Glomerular visceral epithelial cell (primary cell): ENCODE results near the gene SVEP1.
"Not testable (repeated sequence)": the region's sequence is repeated elsewhere in the genome, so short reads cannot be mapped to it uniquely, and the experiment has no call there.

Source experiments
- DNase-seq: peaks from one replicate; pipeline ENCODE4 v3.0.0-alpha.2; 2016; ENCODE audit errors: extremely low spot score

SVEP1 gene

DNA sequence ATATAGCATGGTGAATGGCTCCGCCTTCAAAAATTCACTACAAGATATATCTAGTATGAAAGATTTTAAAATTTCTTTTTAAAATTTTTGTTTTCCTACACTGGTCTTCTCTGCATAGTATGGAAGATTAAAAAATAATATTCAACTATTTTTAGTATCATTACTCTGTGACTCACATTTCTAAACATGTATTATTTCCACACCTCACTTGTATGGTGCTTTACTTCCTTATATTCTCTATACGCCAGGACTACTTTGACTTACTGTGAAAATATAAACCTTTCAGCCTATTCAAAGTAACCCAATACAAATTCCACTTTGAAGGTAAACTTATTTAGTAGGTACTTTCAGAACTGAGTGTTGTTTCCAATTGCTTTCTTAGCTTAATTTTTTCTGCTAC lies 215.1 kb downstream of the SVEP1 start:
- DNase-seq = no peak

DNA sequence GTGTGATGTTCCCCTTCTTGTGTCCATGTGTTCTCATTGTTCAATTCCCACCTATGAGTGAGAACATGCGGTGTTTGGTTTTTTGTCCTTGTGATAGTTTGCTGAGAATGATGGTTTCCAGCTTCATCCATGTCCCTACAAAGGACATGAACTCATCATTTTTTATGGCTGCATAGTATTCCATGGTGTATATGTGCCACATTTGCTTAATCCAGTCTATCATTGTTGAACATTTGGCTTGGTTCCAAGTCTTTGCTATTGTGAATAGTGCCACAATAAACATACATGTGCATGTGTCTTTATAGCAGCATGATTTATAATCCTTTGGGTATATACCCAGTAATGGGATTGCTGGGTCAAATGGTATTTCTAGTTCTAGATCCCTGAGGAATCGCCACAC lies 220.5 kb downstream of the SVEP1 start:
- DNase-seq = not testable (repeated sequence)

DNA sequence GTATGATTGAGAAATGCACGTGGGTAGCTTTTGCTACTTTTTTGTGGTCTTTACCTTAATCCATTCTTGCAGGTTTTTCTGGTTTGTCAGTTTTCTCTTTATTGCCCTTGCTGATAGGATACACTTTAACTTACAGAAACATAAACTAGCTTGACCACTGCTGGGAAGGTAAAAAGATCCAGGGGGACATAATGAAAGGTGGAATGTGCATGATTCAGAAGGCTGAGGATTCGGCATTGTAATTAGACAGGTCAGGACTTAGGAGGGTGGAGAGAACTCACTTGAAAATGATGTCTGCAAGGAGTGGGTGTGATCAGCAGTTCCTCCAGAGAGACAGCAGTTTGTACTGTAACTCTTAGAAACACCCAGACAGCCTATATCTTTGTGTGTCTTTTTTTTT lies 222.0 kb downstream of the SVEP1 start:
- no peak for DNase-seq

DNA sequence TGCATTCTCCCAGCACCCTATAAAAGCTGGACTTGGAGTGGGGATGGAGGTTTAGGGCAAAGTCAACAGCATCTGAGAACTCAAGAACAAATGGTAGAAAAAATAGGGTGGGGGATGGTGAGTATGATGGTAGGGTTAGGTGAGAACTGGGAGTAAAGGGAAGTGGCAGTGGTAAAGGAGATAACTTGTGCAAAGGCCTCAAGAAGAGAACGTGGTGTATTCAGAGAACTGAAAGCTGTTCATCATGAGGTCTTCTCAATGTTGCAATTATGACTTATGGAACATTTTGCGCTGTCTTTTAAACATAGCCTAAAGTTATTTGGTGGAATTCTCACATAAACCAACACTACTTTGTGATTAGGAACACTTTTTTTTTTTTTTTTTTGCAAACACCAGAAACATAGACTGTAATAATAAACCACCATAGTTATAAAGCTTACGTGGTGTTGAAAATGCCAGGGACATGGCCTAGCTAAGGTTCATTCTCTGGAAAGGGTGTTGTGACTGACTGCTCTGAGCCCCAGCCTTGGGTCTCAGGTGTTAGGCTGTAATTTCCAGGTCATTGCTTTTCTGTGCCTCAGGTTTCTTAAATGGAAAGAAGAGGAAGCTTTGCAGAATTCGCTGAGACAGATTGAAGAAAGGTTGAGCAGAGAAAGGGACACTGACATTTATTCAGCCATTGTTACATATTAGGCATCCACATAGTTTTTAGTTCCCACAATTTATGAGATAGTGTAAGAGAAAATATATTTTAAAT lies 222.7 kb downstream of the SVEP1 start:
- no peak for DNase-seq

DNA sequence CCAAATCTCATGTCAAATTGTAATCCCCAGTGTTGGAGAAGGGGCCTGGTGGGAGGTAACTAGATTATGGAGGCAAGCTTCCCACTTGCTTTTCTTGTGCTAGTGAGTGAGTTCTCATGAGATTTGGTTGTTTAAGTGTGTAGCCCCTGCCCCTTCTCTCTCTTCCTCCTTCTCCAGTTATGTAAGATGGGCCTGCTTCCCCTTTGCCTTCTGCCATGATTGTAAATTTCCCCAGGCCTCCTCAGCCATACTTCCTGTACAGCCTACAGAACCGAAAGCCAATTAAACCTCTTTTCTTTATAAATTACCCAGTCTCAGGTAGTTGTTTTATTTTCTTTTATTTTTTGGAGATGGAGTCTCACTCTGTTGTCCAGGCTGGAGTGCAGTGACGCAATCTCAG lies 223.6 kb downstream of the SVEP1 start:
- DNase-seq = no peak

DNA sequence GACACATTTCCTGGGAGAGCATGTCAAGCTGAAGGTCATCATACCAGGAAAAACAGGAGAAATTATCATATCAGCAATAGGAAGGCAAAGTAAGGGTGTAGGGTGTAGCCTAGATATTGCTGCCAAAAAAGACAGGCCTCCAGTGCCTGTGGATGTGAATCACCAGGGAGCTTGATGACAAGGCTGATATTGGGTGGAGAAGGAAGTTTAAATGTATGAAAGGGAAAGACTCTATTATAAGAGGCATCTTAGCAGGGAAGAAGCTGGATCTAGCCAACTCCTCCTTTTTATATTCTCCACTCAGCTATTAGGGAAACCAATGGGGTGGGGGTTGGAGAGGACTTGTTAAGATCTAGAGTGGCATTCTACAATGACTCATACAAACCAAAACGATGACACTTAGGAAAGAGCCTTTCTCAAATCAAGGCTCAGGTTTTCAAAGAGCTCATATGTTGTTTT lies 228.5 kb downstream of the SVEP1 start:
- DNase-seq = no peak

DNA sequence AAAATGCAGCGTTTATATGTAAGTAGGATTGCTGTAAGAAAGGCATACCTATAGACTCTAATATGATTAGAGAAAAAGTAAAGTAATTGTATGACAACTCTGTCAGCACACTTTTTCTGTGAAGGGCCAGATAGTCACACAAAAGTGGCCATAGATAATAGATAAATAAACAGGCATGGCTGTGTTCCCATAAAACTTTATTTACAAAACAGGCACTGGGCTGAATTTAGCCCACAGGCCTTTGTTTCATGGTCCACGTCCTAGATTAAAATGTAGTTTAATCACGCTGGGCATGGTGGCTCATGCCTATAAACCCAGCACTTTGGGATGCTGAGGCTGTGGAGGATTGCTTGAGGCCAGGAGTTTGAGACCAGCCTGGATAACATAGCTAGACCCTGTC lies 233.2 kb downstream of the SVEP1 start:
- no peak for DNase-seq

DNA sequence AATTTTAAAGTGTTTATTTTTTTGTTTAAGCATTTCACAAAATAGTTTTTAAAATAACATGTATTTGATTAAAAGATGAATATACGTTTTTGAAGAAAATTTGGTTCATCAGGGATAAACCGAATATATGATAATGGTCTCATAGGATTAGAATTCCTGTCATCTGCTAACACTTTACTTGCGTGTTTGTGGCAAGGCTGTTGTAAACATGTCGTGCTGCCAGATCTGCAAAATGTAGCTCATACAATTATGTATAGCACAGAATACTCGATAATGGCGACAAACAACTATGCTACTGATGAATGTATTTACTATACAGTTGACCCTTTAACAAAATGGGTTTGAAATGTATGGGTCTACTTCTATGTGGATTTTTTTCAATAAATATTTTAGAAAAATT lies 234.7 kb downstream of the SVEP1 start:
- no peak for DNase-seq

DNA sequence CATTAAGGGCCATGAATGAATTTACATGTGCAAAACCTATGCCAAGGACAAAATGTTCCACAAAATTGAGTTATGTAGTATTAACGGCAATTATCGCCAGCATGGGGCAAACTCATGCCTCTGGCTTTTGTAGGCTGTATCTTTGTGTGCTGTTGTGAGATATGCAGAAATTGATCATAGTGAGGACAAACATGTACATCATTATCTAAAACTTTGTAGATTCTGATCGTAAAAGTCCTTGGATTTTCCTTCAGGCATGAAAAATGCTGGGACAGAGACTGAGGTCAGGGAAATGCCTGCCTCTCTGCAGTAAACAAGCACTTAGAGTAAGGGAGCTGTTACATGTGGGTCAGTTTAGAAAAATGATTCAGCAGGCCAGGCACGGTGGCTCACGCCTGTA lies 236.0 kb downstream of the SVEP1 start:
- DNase-seq = no peak

DNA sequence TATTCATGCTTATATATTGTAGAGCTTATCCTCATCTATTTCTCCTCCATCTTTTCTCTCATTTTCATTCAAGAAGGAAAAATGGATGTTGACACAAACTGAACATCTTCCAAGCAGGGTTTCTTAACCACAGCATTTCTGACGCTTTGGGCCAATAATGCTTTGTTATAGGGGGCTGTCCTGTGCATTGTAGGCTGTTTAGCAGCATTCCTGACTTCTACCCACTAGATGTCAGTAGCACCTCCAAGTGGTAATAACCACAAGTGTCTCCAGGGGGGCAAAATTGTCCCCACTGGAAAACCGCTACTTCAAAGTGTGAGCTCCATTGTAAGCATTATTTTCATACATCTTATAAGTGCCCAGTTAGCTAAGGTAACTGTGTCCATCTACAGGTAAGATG lies 239.2 kb downstream of the SVEP1 start:
- no peak for DNase-seq

DNA sequence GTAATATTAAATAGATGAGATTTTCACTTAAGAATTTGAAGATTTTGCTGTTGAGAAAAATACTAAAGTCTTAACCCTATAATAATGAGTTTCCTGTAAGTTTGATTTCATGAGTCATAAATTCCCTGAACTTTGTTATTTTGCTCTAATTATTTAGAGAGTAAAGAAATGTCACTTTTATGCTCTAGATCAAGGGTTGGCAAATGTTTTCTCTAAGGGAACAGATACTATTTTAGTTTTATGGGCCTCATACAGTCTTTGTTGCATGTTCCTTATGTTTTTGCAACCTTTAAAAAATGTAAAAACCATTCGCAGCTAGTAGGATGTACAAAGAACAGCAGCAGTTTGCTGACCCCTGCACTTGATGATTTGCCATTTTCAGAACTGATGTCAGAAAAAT lies 241.4 kb downstream of the SVEP1 start:
- no peak for DNase-seq

DNA sequence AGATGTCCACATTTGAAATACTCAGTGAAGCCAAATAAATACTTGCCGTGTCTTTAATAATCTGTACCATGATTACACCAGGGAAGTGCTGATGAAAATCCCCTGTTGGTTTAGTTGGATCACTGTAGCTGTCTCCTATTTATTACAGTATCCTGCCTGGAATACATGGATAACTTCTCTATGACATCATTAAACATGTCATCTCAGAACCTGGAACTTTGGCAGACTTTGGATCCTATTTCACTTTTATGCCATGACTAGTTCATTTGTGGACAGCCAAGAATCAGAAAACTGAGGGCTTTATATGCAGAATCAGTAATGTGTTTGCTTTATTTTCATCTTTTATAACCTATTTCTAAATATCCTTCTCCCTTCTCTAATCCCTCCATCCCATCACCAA lies 241.8 kb downstream of the SVEP1 start, which contains the start of gene TXNDC8:
TXNDC8 (minus strand) TSS at position 137 of the 400 bp plus-strand sequence.
- no peak for DNase-seq

DNA sequence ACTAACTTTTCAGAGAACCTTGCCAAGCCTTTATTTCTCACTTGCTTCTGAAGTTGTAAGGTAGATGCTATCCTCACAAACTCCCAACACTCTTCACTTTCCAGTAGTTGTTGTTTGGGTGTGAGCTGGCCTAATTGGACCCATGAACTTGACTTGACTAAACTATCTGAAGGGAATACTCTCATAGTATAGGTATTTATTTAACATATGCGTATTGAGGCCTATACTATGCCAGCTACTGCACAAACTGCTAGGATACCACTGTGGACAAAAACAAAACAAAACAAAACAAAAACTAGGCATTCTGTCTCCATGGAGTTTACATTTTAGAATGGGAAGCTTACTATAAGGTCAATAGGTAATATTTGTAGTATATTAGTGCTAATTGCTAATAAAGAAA lies 243.2 kb downstream of the SVEP1 start:
- DNase-seq = no peak

DNA sequence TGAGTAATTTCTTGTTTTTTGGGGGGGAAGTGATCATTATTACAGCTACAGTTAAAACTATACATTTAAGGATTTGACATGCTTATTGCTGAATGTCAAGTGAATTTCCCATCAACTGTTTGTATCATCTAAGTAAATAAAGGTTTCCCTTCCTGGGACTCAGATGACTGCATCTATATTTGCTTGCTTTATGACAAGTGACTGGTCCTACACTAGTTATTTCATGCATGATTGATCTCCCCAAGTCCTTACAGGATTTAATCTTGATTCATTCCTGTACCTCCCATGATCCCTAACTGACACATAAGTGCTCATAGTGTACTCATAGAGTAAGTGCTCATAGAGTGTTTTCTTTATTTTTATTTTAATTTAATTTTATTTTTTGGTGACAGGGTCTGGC lies 244.7 kb downstream of the SVEP1 start:
- no peak for DNase-seq

DNA sequence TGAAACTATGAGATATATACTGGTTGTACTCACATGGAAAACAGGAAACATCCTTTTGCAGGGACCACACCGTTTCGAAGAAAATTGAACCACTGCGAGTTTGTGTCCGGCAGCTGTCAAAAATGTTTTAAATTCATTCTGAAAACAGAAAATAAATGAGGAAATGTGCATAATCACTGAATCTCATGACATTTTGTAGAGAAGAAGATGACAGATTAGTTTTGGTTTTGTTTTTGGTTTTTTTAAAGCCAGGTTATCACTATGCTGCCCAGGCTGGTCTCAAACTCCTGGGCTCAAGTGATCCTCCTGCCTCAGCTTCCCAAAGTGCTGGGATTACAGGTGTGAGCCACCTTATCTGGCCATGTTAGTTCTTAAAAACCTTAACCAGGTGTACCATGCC lies 245.4 kb downstream of the SVEP1 start:
- no peak for DNase-seq

DNA sequence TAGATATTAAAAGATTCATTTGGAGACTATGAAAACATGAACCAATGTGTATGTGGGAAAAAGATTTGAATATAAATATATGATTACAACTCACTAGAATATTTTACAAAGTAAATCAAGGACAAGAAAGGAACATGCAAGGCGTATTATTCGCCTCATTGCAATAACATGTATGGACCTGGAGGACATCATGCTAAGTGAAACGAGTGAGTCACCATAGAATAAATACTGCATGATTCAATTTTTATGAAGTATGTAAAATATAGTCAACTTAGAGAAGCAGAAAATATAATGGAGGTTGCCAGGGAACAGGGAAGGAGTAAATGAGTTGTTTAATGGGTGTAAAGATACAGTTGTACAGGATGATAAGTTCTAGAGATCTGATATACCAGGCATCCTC lies 246.8 kb downstream of the SVEP1 start:
- DNase-seq = no peak

DNA sequence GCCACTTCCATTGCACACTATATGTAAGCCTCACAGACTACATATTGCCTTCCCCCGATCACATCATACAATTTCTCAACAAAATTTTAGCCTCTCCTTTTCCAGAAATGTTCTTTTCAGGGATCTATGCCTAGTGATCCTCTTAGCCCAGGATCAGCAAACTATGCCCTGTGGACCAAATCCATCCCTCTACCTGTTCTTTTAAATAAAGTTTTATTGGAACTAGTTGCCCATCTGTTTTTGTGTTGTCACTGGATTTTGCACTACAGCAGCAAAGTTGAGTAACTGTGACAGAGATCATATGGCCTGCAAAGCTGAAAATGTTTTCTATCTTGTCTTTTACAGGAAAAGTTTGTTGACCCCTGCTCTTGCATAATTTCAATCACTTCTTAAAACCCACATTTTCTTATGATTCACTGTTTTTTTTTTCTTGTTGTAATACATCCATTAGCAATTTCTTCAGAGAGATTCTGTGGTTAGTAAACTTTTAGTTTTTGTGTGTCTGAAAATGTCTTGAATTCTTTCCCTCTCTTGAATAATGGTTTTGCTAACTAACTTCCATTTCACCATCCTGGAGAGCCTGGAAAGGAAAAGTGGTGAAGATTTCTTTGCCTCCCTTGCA lies 248.9 kb downstream of the SVEP1 start:
- no peak for DNase-seq

DNA sequence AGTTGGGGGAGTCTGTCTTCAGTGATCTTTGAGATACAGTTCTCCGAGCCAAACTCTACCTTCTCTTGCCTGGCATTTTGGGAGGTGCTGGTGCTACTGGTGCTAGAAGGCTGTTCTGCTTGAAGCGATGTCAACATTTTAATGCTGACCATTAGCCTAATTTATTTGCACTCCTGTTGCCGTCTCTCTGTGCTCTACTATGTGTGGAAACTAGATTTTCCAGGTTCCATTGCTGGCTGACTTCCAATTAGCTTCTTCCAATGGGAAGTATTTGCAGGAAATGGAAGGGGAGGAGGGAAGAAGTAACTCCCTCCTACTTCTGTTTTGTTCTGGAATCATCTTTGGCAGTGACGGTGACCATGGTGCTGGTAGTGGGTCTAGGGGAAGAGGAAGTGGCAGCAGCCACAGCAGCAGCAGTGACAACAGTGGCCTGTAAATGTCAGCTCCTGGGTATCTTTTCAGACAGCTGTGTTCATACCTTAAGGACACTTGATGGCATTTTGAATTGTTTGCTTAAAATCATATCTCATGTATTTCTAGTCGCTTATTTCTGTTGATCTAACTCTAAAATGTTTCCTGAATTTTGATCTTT lies 249.8 kb downstream of the SVEP1 start:
- no peak for DNase-seq

DNA sequence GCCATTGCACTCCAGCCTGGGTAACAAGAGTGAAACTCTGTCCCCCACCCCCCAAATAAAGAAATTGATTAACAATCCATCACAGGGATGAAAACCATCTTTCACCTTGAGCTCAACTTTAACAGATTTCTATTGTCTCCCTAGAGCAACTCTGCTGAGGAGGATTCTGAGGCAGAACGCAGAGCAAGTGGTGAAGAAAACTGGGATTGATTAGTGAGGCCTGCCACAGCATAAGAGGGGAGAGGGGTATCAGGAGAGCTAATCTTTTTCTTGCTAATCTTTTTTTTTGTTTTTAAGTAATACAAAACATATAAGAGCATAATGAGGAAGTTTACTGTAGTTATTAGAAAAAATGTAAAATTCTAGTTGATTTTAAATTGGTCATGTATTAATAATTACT lies 250.8 kb downstream of the SVEP1 start:
- DNase-seq = no peak

DNA sequence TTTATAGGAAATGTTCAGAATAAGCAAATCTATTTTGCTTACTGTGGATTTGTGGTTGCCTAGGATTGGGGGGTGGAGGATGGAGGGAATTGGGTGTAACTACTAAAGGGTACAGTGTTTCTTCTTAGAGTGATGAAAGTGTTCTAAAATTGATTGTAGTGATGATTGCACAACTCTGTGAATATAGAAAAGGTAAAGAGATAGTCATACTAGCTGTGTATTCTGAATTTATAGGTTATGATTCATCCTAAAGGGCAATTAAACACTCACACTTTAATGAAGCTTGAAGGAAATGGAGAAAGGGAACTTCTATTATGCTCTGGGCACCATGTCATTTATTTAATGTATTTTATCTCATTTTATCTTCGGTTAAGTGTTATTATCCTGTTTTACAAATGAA lies 251.8 kb downstream of the SVEP1 start:
- no peak for DNase-seq

DNA sequence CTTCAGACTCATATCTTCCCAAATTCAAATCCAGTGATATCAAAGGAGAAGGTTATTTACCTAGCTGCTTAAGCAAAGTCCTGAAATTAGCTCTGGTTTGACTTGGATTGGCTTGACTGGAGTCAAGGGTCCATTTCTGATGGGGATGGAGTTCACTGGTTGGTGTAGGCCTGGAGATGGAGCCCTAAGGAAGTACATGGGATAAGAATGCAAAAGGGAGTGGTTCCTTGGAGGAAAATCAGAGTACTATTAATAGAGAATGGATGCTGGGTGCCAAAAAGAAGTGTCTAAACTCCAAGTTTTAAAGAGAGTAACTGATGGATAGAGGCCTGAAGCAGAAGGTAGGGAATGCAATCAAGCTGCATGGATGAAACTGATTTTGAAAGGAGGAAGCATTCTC lies 255.7 kb downstream of the SVEP1 start:
- DNase-seq = no peak

DNA sequence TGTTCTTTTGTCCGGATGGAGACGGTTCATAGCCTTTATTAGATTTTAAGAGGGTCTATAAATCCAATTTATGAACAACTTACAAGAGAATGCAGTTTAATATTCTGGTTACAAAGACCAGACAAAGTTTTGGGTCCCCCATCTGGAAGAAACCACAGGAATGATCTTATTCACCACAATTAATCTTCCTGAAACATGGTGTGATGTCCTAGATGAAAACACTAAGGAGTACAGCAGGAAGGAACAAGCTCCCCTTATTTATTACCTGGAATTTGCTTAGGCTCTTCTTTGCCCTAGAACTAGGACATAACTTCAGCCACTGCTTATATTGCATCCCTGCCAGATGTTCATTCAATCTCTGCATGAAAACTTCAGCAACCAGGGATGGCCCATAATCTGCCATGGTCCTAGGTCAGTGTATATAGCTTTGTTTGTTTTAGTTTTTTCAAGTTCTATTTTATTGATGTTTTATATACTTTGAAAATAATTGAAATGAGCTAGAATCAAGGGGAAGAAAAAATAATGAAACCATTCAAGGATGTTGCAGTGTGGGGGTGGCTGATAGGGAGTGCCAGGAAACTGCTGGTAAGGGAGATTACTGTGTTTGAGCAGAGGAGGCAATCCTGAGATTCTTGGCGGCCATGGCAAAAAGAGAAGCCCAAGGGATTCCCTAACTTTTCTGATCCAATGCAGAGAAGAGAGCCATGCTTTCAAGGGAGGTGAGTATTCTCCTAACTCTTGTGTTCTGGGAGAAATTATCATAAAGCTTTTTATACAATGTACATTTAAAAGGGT lies 258.7 kb downstream of the SVEP1 start:
- no peak for DNase-seq
